ENCODE measurements around the gene SLC6A12. TPM values are rescaled to one million over a fixed set of nuclear protein-coding genes. Genes with fewer than 3 reads are reported as not detected.
"Not testable (repeated sequence)": the region's sequence is repeated elsewhere in the genome, so short reads cannot be mapped to it uniquely, and the experiment has no call there.

SLC6A12 gene
- total RNA-seq, 1 donor from 2014 or later = 14.2 TPM

- intact Hi-C loops (cut with DNase I) = no loop called here
- Histone ChIP-seq H3K4me1 (no peaks in the 10 kb centered on the region), H3K27me3 (ENCODE audit: low read depth) (peaks cover 2% of the 10 kb centered on the region), H3K27ac (no peak overlapping the region), H3K4me3 (no peak overlapping the region), H3K9me3 (peaks cover 16% of the 10 kb centered on the region), H3K36me3 (no peaks in the 10 kb centered on the region)
- ATAC-seq (no peak), DNase-seq (no peak)
- no peak for TF ChIP-seq CTCF (IDR thresholded peaks at IDR 0.05)
Observed at GRCh38 chr12:238736-239398, 24.9 kb upstream of the SLC6A12 start.

- TF ChIP-seq CTCF (IDR thresholded peaks at IDR 0.05) = no peak
- peaks cover 2% of the 10 kb centered on the region for H3K27me3 ChIP-seq (ENCODE audit: low read depth)
- H3K4me3 ChIP-seq = no peak overlapping the region
- H3K27ac ChIP-seq = no peak overlapping the region
- no peak for DNase-seq
- intact Hi-C loops (cut with DNase I) = no loop called here
- H3K9me3 ChIP-seq = peaks cover 16% of the 10 kb centered on the region
- no peaks in the 10 kb centered on the region for H3K36me3 ChIP-seq
- no peak for ATAC-seq
- H3K4me1 ChIP-seq = peaks cover 2% of the 10 kb centered on the region
Observed at GRCh38 chr12:238116-238515, 24.2 kb upstream of the SLC6A12 start.

DNA sequence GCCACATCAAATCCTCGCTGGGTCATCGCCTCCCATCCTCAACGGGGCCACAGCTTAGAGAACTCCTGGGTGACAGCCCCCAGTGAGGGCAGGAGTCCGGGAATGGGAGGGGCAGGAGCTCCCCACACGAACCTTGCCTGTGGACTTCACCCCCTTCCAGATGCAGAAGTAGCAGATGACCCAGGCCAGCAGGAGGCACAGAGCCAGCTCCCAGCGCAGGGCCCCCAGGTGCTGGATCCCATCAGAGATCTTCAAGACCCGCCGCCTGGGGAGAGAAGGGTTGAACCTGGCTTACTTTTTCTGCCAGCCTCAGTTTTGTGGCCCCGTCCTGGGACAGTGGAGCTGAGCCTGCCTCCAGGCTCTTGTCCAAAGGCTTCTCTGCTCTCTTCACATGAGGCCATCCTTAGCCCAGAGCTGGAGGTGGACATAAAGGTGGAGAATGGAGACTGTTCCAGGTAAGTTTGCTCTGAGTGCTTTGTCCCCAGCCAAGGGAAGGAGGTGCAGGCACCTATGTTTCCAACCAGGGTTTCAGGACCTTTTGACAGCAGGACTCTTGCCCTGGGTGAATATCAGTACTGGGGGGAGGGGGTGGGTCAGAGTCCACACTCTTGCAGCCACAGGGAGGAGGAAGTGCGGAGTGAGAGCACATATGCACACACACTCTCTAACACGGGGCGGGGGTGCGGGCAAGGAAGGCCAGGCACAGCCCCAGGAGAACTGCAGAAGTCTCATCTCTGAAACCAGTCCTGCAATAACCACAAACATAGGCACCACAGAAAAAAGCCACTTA is 23.3 kb upstream of the SLC6A12 start:
- no peak for TF ChIP-seq CTCF (IDR thresholded peaks at IDR 0.05)
- Histone ChIP-seq H3K27me3 (ENCODE audit: low read depth) (no peaks in the 10 kb centered on the region), H3K4me3 (no peak overlapping the region), H3K27ac (no peak overlapping the region), H3K4me1 (peaks cover 4% of the 10 kb centered on the region), H3K36me3 (no peaks in the 10 kb centered on the region), H3K9me3 (peaks cover 16% of the 10 kb centered on the region)
- intact Hi-C loops (cut with DNase I) = no loop called here
- ATAC-seq = no peak
- no peak for DNase-seq

DNA sequence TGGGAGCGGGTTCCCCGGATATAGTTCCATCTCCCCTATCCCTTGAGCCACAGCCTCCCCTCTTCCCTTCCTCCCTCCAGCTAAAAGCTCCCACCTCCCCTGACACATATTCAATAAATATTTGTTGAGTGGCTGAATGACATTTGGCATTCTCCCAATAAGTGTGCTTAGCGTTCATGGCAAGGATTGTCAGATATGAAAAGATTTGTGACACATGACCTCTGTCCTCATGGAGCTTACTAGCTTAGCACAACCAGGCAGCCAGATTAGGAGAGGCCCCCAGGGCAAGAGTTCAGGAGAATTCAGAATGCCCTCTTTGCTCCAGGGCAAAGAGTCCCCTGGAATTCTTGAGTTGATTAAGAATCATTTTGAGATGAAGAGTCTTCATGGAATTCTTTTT is 22.5 kb upstream of the SLC6A12 start:
- Histone ChIP-seq H3K27me3 (ENCODE audit: low read depth) (no peaks in the 10 kb centered on the region), H3K27ac (no peak overlapping the region), H3K4me1 (peaks cover 4% of the 10 kb centered on the region), H3K9me3 (peaks cover 16% of the 10 kb centered on the region), H3K4me3 (no peak overlapping the region), H3K36me3 (no peaks in the 10 kb centered on the region)
- ATAC-seq (no peak), DNase-seq (no peak)
- intact Hi-C loops (cut with DNase I) = no loop called here
- no peak for TF ChIP-seq CTCF (IDR thresholded peaks at IDR 0.05)

DNA sequence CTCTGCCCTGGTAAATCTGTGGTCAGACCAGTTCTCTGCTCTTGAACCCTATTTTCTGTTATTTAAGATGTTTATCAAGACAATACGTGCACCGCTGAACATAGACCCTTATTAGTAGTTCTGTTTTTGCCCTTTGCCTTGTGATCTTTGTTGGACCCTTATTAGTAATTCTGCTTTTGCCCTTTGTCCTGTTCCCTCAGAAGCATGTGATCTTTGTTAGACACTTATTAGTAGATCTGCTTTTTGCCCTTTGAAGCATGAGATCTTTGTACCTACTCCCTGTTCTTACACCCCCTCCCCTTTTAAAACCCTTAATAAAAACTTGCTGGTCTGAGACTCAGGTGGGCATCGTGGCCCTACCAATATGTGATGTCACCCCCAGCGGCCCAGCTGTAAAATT is 22.0 kb upstream of the SLC6A12 start:
- H3K36me3 ChIP-seq; H3K27me3 ChIP-seq (ENCODE audit: low read depth); H3K4me3 ChIP-seq; H3K27ac ChIP-seq; ATAC-seq; H3K4me1 ChIP-seq; intact Hi-C loops (cut with DNase I); DNase-seq: not testable (repeated sequence)
- H3K9me3 ChIP-seq = peaks cover 16% of the 10 kb centered on the region

DNA sequence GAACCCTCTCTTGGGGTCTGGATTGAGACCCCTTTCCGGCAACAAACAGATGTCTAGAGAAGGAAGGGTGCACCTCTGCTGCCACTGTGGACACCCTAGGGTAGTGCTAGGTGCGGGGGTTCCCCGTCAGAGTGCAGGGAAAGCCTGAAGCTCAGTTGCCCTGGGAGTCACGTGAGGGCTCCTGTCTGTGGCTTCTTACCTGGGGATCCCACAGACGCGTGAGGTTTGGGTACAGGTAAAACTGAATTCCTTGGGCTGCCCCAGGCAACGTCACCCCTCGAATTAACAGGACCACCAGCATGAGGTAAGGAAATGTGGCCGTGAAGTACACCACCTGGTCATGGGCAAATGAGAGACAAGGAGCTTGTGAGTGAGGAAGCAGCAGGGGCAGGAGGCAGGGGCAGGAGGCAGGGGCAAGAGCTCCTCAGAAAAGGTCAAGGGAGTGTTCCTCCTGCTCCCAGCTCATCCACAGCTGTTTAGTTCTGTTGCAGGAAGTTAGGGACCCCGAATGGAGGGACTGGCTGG is 21.0 kb upstream of the SLC6A12 start:
- Histone ChIP-seq H3K27me3 (ENCODE audit: low read depth) (no peaks in the 10 kb centered on the region), H3K4me1 (peaks cover 4% of the 10 kb centered on the region), H3K36me3 (no peaks in the 10 kb centered on the region), H3K27ac (no peak overlapping the region), H3K9me3 (peaks cover 16% of the 10 kb centered on the region), H3K4me3 (no peak overlapping the region)
- TF ChIP-seq CTCF (IDR thresholded peaks at IDR 0.05) = no peak
- intact Hi-C loops (cut with DNase I) = no loop called here
- ATAC-seq = no peak
- DNase-seq = no peak
